Endothelial cell of umbilical vein (primary cell): ENCODE results near the gene CASP14. TPM values are rescaled to one million over a fixed set of nuclear protein-coding genes. Genes with fewer than 3 reads are reported as not detected.

Source experiments
- BruUV-seq: library from RNA; stranded (reverse); fragments of 400-500 nt; replicated peaks from 2 replicates; lab custom pipeline; 2021; lab: Mats Ljungman, UMichigan
- CTCF ChIA-PET: fragments of 300-600, 350-600 bp; sonication (Branson Sonifier 250); formaldehyde crosslinking; loops from one replicate; lab custom pipeline; 2021; ENCODE audit warnings: antibody characterized with exemption, inconsistent platforms; lab: Charles Lee
- POLR2A ChIA-PET: fragments of 300-600, 350-600 bp; sonication (Branson Sonifier 250); formaldehyde crosslinking; loops from one replicate; lab custom pipeline; 2021; ENCODE audit warnings: antibody characterized with exemption, inconsistent platforms; lab: Charles Lee
- DNase-seq: peaks from one replicate; pipeline ENCODE4 v3.0.0-alpha.2; 2011; ENCODE audit warnings: low read depth, low spot score
- FAIRE-seq: peaks from 2 replicates; lab custom pipeline; 2011; peaks lifted over from hg19 to GRCh38; lab: Jason Lieb, UNC
- H2AFZ ChIP-seq: 2 replicates; pipeline ENCODE4 v1.6.0; 2012; ENCODE audit warnings: low read depth, low read length, control low read depth, inconsistent platforms
- H3K27ac ChIP-seq: 2 replicates; pipeline ENCODE4 v1.5.1; 2011; ENCODE audit warnings: low read depth, mild to moderate bottlenecking, control low read depth, low read length, moderate library complexity; ENCODE audit not compliant: insufficient read depth
- H3K27me3 ChIP-seq, 2 experiments: 2 replicates each; pipeline versions ENCODE4 v1.6.0 to v1.6.1; 2011; ENCODE audit warnings: low read length in 2 of 2, mixed read lengths in 1 of 2; ENCODE audit not compliant: control insufficient read depth in 2 of 2, insufficient read depth in 2 of 2
- H3K36me3 ChIP-seq, 2 experiments: 2 replicates in 1 of 2; 3 replicates in 1 of 2; pipeline ENCODE4 v1.5.1; 2011; ENCODE audit warnings: low read length in 2 of 2, mild to moderate bottlenecking in 1 of 2, moderate library complexity in 1 of 2; ENCODE audit not compliant: control insufficient read depth in 2 of 2, insufficient read depth in 2 of 2; ENCODE audit errors: extremely low read depth in 1 of 2
- H3K4me1 ChIP-seq: 3 replicates; pipeline ENCODE4 v1.5.1; 2011; ENCODE audit warnings: mild to moderate bottlenecking, low read length; ENCODE audit not compliant: control insufficient read depth, insufficient read depth; ENCODE audit errors: extremely low read depth
- H3K4me2 ChIP-seq: 2 replicates; pipeline ENCODE4 v1.6.1; 2011; ENCODE audit warnings: low read length, control low read depth, mixed read lengths; ENCODE audit not compliant: insufficient read depth
- H3K4me3 ChIP-seq, 3 experiments: fragments of 200-600 bp in 1 of 3; sonication (generic), shearing (Covaris generic) in 1 of 3; replicated peaks in 1 of 3; 2 replicates each; pipeline ENCODE4 v1.5.1; 2011 to 2016; ENCODE audit warnings: control low read depth in 3 of 3, low read length in 3 of 3, mild to moderate bottlenecking in 2 of 3, inconsistent platforms in 1 of 3, low read depth in 1 of 3, moderate library complexity in 1 of 3; ENCODE audit not compliant: insufficient read depth in 1 of 3
- H3K79me2 ChIP-seq: 2 replicates; pipeline ENCODE4 v1.6.0; 2012; ENCODE audit warnings: low read length, inconsistent platforms; ENCODE audit not compliant: control insufficient read depth, insufficient read depth
- H3K9ac ChIP-seq: replicated peaks from 2 replicates; pipeline ENCODE3; 2011; ENCODE audit warnings: low read length, control low read depth; ENCODE audit not compliant: insufficient read depth; ENCODE audit errors: extremely low read depth
- H3K9me1 ChIP-seq: replicated peaks from 3 replicates; pipeline ENCODE4 v1.6.0; 2011; ENCODE audit warnings: mild to moderate bottlenecking, low read length; ENCODE audit not compliant: control insufficient read depth, insufficient read depth; ENCODE audit errors: extremely low read depth
- H3K9me3 ChIP-seq: replicated peaks from 2 replicates; pipeline ENCODE4 v1.5.1; 2012; ENCODE audit warnings: low read length, inconsistent platforms; ENCODE audit not compliant: control insufficient read depth, insufficient read depth
- H4K20me1 ChIP-seq: replicated peaks from 2 replicates; pipeline ENCODE3; 2011; ENCODE audit warnings: mild to moderate bottlenecking, low read length; ENCODE audit not compliant: control insufficient read depth, insufficient read depth; ENCODE audit errors: extremely low read depth
- FOS ChIP-seq: IDR thresholded peaks from 2 replicates; pipeline ENCODE4 v1.6.1; 2011; ENCODE audit warnings: mild to moderate bottlenecking, low read length, moderate library complexity, borderline replicate concordance; ENCODE audit not compliant: insufficient read depth
- MYC ChIP-seq: IDR thresholded peaks from one replicate; pipeline ENCODE4 v1.6.1; 2011; ENCODE audit warnings: mild to moderate bottlenecking, low read depth, low read length
- POLR2A ChIP-seq: IDR thresholded peaks from 2 replicates; pipeline ENCODE4 v1.6.1; 2012; ENCODE audit warnings: low read depth, mild to moderate bottlenecking, control low read depth, low read length
- POLR2AphosphoS5 ChIP-seq: IDR thresholded peaks from 2 replicates; pipeline ENCODE4 v1.6.1; 2012; ENCODE audit warnings: low read depth, mild to moderate bottlenecking, control low read depth, low read length, moderate library complexity; ENCODE audit not compliant: insufficient read depth
- dilution Hi-C: fragments of 300-500 bp; cut with MboI; formaldehyde crosslinking; loops from one replicate; pipeline ENCODE4 v1.15.0; 2019; ENCODE audit warnings: low sequenced_read_pairs; ENCODE audit not compliant: extremely low pct_ligation_motif_present
- intact Hi-C: fragments of 100-400 bp; cut with micrococcal nuclease; formaldehyde crosslinking; loops from one replicate; pipeline ENCODE4 v1.10.0; 2022
- polyA plus RNA-seq, 4 experiments: library from polyadenylated mRNA; depleted of rRNA in 3 of 4; stranded (reverse) in 3 of 4; unstranded in 1 of 4; fragments of >200 nt; gene quantifications; 2 replicates each; pipeline versions ENCODE4 v1.2.1 to v1.2.3, GENCODE V29; 2011 to 2012; ENCODE audit warnings: missing spikeins in 1 of 4
- total RNA-seq: library from RNA; stranded (reverse); gene quantifications from 2 replicates; pipeline ENCODE4 v1.2.3, GENCODE V29; 2021
- TF ChIP-seq, protein P1 (sequence below), 2 donors: IDR thresholded peaks; 1 replicate in 1 of 2; 2 replicates in 1 of 2; pipeline ENCODE4 v1.5.1; 2011; ENCODE audit warnings: low read length in 2 of 2, mild to moderate bottlenecking in 2 of 2, moderate library complexity in 2 of 2, control low read depth in 1 of 2, inconsistent platforms in 1 of 2, low read depth in 1 of 2; ENCODE audit not compliant: insufficient read depth in 1 of 2; ENCODE audit errors: extremely low read depth in 1 of 2

The CASP14 gene
- total and polyA plus RNA-seq, 2 donors (not counting 3 experiments of a cell fraction or from before 2014, with no cell fraction given) = not detected

DNA sequence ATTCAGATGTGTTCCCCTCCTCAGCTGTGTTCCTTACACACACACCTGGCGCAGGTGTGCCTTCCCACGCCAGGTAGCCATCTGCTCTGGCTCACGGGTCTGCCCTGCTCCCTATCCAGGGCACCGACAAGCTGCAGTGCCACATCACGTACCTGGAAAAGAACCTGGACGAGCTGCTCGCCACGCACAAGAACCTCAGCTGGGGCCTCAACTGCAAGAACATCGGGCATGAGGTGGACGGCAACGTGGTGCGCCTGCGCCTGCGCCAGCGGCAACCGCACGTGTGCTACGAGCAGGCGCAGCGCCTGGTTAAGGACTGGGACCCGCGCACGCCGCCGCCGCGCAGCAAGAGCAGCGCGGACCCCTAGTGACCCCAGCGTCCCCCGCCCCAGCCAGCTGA lies 26.5 kb upstream of the CASP14 start:
- Histone ChIP-seq H3K79me2 (no peaks in the 10 kb centered on the region), H3K27me3 (no peaks in the 10 kb centered on the region), H3K9me1 (no peaks in the 10 kb centered on the region), H3K9me3 (no peaks in the 10 kb centered on the region), H3K36me3 (no peaks in the 10 kb centered on the region), H3K4me3 (no peak overlapping the region), H3K27ac (no peak overlapping the region), H2AFZ (no peak overlapping the region), H3K4me2 (no peak overlapping the region), H3K4me1 (no peaks in the 10 kb centered on the region), H4K20me1 (no peaks in the 10 kb centered on the region), H3K9ac (no peak overlapping the region)
- BruUV-seq = no TSS peak
- DNase-seq (no peak), FAIRE-seq (no peak)
- dilution Hi-C loops (no loop called here), intact Hi-C loops (no loop called here)
- TF ChIP-seq POLR2A (no peak), POLR2AphosphoS5 (no peak), FOS (no peak)
- TF ChIP-seq, protein P1, sequence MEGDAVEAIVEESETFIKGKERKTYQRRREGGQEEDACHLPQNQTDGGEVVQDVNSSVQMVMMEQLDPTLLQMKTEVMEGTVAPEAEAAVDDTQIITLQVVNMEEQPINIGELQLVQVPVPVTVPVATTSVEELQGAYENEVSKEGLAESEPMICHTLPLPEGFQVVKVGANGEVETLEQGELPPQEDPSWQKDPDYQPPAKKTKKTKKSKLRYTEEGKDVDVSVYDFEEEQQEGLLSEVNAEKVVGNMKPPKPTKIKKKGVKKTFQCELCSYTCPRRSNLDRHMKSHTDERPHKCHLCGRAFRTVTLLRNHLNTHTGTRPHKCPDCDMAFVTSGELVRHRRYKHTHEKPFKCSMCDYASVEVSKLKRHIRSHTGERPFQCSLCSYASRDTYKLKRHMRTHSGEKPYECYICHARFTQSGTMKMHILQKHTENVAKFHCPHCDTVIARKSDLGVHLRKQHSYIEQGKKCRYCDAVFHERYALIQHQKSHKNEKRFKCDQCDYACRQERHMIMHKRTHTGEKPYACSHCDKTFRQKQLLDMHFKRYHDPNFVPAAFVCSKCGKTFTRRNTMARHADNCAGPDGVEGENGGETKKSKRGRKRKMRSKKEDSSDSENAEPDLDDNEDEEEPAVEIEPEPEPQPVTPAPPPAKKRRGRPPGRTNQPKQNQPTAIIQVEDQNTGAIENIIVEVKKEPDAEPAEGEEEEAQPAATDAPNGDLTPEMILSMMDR (IDR thresholded peaks at IDR 0.05; ENCODE audit: extremely low read depth in 1 of 2, insufficient read depth in 1 of 2, low read depth in 1 of 2, low read length in 2 of 2) = no peak
- POLR2A ChIA-PET = no interaction called here
- CTCF ChIA-PET = no interaction called here

DNA sequence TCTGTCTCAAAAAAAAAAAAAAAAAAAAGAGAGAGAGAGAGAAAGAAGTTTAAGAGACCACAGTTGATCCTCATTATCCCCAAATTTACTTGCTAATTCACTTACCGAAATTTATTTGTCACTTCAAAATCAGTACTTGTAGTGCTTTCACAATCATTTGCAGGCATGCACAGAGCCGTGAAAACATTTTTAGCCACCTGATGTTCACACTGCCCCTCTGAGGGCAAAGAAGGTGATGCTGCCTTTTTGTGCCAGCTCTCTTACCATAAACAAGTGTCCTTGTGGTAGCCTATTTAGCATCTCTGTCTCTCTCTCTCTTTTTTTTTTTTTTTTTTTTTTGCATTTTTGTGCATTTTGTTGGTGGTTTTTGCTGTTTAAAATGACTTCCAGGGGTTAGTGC lies 24.1 kb upstream of the CASP14 start:
- Histone ChIP-seq H3K9me3 (no peaks in the 10 kb centered on the region), H2AFZ (no peak overlapping the region), H3K4me3 (no peak overlapping the region), H3K36me3 (no peaks in the 10 kb centered on the region), H4K20me1 (no peaks in the 10 kb centered on the region), H3K4me2 (no peak overlapping the region), H3K9ac (no peak overlapping the region), H3K27me3 (no peaks in the 10 kb centered on the region), H3K79me2 (no peaks in the 10 kb centered on the region), H3K9me1 (no peaks in the 10 kb centered on the region), H3K4me1 (no peaks in the 10 kb centered on the region), H3K27ac (no peak overlapping the region)
- DNase-seq (no peak), FAIRE-seq (no peak)
- no peak for TF ChIP-seq MYC
- TF ChIP-seq, protein P1 (IDR thresholded peaks at IDR 0.05; ENCODE audit: extremely low read depth in 1 of 2, insufficient read depth in 1 of 2, low read depth in 1 of 2, low read length in 2 of 2) = peak in 1 of 2 donors; percentile 3
- intact Hi-C loops (no loop called here), dilution Hi-C loops (no loop called here)
- CTCF ChIA-PET = interaction anchor here (0.6 to 0.7 kb wide), 2 partner anchors 79 to 395 kb away, joined by 3 to 4 read pairs; no protein-coding TSS in a partner anchor
- POLR2A ChIA-PET = no interaction called here
- no TSS peak for BruUV-seq
